HTERT RPE-1 (cell line): ENCODE data around the gene JAK3.

Experiments
- in situ Hi-C: fragments of 300-500 bp; cut with MboI; formaldehyde crosslinking; loops from 4 replicates; pipeline ENCODE4 v1.14.3; 2020; ENCODE audit warnings: low sequenced_read_pairs

Gene JAK3

DNA sequence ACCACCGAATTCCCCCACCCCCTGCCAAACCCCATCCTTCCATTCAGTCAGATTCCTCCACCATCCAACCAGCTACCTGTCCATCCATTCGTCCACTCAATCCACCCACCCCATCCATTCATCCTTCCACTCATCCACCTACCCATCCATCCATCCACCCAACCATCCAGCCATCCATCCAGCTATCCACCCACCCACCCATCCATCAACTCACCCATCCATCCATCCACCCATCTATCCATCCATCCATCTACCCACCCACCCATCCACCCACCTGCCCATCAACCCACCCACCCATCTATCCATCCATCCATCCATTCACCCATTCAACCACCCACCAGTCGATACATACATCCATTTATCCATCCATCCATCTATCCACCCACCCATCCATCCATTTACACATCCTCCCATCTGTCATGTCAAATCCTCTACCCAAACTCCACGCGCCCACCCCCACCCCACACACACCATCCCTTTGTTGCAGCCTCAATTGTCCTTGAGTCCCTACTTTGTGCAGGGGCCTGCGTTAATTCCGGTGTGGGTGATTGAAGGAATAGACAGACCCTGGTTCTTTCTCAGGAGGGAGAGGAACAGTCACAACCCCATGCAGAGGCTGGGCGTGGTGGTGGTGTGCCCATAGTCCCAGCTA, 18.7 kb upstream of the JAK3 start:
- in situ Hi-C loops: no loop called here

DNA sequence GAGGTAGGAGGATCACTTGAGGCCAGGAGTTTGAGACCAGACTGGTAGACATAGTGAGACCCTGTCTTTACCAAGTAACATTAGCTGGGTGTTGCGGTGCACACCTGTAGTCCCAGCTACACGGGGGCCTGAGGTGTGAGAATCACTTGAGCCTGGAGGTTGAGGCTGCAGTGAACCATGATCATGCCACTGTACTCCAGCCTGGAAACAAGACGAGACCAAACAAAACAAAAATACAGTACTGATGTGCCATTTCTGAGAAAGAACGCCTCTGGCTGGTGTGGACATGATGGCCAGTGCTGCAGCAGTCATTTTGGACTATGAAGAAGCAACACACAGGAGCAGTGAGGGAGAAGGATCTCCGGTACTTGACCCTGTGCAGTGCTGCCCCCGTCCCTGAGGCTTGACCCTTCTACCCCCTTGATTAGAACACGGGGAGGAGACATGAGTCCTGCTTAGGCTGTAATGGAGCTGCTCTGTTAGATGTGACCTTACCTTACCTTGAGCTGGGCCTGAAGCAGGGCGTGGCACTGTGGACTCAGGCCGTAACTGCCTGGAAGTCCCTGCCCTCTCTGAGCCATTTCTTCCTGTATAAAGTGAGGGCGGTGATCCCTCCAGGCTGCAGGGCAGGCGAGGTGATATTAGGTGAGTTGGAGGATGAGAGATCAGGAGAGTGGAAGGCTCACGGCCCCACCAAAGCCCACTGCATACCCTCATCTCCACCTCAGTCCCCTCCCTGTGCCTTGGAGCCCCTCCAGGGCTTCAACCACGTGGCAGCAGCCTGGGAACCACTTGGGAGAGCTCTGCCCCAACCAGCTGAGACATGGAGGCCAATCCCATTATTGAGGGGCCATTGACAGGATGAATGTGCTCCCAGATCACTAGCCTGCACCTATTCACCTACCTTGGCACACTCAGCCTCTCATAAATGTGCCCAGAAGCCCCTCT, 17.9 kb upstream of the JAK3 start:
- in situ Hi-C loops: no loop called here

DNA sequence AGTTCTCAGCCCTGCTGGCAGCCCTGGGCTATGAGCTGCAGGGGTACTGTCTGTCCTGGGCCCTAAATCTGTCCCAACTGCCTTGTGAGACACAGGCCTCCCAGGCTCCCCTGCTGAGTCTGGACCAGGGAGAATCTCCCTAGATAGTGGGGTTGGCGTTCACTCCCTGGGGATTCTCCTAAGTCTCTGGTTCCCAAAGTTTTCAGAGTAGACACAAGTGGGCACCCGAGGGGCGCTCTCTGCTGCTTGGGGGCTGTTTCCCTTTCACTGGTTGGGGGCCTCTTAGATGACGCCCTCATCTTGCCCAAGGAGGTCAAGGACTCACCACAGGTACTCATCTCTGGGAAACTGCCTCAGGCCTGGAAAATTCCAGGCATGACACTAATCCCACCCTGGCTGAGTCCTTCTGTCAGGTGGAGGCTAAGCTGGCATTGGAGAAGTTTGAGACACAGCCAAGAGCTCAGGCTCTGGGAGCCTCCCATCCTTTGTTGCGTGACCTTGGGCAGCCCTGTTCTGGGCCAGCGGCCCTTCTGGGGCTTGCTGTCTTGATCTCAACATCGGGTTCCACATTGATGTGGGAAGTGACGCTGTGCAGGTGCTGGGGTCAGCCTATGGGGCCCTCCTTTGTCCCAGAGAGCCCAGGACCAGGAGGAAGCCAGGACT, 15.9 kb upstream of the JAK3 start:
- in situ Hi-C loops: no loop called here

DNA sequence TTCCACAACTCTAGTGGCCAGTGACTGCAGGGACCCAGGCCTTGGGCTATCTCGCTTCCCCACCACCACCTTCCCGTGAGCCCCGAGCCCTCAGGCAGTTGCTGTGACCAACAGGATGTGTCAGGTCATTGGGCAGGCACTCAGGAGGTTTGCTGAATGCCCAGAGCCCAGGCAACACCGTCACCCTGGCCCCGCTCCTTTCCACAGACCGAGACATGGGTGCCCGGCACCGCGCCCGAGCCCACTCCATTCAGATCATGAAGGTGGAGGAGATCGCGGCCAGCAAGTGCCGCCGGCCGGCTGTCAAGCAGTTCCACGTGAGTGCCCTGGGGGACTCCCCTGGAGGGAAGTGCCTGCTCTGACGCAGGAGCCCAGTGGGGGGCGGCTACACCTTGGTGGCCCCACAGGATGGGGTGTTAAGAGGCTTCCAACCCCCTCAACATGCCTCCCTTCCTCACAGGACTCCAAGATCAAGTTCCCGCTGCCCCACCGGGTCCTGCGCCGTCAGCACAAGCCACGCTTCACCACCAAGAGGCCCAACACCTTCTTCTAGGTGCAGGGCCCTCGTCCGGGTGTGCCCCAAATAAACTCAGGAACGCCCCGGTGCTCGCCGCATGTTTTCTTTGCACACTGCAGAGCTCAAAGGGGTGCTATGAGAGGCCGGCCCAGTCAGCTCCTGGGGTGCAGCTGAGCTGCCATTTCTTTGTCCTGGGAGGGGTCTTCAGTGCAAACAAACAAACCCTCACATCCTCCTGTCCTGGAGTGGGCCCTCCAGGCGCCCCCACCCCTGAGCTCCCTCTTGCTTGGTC, 15.1 kb upstream of the JAK3 start:
- in situ Hi-C loops: no loop called here

DNA sequence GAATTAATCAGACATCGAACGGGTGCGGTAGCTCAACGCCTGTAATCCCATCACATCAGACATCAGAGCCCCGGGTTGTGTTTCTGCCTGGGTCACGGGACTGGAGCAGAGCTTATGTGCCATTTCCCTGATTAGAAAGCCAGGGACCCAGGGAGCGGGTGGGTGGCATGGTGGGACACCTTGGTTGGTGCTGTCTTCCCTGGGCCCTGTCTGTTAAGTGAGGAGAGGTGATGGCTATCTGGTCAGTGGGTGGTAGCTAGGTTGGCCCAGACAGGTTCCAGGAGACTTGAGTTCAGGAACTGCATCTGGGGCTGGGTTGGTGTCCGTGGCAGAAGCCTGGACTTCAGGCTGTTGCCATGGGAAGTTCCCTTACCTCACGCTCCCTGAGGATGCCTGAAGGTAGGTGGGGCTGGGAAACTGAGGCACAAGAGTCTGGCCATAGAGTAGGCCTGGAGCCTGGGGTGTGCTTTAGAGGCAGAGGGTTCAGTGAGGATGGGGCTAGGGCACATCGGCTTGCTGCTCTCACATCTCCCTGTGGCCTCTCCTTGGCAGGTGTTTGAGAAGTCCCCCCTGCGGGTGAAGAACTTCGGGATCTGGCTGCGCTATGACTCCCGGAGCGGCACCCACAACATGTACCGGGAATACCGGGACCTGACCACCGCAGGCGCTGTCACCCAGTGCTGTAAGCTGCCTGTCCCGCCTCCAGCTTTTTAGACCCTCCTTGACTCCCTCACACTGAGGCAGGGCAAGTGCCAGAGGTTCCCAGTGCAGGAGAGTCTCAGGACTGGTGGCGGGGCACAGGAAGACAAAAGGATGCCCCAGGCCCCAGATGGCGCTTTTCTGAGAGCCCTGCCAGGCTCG, 14.0 kb upstream of the JAK3 start:
- in situ Hi-C loops: no loop called here

DNA sequence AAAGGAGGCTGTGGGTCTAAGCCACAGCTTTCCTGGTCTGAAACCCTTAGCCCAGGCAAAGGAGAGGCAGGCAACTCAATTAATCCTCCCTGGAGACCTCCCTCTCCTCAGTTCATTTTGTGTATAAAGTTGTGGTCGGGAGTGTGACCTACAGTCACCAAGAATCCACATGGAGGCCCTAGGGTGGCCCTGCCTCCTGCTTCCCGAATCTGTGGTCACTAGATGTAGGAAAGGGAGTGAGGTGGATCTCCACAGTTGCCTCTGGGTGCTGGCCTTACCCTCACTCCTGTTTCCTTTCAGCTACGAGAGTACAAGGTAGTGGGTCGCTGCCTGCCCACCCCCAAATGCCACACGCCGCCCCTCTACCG, 13.2 kb upstream of the JAK3 start:
- in situ Hi-C loops: no loop called here

DNA sequence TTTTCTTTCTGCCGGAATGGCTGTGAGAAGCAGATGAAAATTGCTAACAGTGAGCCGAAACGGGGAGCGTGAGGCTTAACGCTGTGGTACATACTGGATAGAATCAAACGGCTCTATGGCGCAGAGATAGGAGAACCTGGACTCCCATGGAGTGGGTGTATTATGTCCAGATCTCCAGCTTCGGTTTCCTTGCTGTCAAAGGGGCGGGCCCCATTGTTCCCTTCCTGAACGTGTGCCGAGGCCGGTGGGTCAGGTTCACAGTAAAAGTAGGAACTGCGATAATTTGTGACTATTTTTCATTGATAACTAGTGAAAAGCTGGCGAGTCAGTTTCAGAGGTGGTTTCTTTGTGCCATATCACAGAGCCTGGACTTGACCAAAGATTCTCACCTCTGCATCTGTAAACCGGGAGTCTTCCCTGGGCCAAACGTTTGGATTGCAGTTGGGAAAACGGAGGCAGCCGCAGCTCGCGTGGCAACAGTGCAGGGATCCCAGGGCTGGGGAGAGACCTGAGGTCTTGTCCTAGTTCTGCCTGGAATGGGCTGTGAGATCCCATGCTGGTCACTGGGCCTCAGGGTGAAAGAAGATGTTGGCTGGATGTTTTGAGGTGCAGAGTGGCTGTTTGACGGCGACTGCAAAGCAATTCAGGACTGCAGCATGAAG, 12.7 kb upstream of the JAK3 start:
- in situ Hi-C loops: no loop called here

DNA sequence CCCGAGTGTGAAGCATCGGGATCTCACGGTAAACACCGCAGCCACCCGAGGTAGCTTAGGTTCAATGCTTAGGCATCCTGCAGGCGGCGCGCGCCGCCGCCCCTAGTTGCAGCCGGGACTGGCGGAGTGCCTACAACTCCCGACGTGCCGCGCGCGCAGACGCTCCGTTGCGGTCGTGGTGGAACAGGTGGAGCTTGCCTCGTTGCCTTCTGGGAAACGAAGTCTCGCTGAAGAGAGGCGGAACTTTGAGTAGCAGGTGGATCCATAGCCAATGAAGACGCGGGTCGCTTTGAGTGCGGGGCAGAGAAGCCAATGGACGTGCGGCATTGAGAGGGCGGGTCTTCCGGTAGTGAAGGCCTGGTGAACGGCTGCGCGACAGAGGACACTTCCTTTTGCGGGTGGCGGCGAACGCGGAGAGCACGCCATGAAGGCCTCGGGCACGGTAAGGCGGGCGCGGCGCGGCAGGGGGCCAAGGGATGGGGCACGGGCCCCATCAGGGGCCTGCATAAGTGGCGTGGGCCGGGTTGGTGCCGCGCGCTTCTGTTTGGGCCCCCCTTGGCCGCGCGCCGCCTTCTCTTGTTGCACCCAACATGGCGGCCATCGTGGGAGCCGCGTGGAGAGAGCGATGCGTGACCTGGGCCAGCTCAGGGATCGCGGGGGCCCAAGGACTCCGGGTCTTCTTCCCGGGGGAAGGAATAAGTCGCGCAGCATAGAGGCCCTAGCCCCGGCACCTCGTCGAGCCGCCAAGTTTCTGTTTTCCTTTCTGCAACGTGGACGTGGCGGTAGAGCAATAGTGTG, 11.9 kb upstream of the JAK3 start, which contains the start of gene RPL18A:
RPL18A (plus strand) TSS at position 378 of the 798 bp plus-strand sequence; CDS start at position 425, 47 bp downstream.
- in situ Hi-C loops: no loop called here

DNA sequence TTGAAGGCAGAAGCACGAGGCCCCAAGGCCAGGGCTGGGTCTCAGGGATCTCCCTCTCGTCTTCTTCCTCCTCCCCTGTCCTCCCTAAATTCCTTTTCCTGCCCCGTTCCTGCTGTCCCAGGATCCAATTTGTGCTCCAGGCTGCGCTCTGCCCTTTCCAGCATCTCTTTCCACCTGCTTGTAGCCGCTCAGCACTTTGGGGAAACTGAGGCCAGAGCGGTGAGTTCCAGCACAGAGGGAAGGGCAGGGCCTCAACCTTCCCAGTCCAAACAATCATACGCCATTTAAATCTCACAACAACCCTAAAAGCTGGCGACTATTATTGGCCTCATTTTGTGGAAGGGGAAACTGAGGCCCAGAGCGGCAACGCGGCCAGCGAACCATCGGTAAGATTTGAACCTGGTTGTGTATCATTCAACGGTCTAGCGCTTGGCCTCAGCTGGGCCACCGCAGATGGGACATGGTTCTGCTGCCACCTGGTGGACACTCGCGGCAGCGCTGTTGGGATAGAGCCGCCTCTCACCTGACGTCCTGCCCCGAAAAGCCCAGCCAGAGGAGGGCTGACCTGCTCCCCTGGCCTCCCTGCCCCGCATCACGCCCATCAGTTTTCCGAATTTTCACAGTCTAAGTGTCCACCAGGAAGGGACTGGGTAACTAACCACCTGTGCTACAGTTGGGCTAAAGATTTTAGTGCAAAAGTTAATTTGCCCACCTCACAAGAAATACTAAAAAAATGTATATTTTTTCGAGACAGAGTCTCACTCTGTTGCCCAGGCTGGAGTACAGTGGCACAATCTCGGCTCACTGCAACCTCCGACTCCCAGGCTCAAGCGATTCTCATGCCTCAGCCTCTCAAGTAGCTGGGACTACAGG, 7.7 kb upstream of the JAK3 start:
- in situ Hi-C loops: no loop called here

DNA sequence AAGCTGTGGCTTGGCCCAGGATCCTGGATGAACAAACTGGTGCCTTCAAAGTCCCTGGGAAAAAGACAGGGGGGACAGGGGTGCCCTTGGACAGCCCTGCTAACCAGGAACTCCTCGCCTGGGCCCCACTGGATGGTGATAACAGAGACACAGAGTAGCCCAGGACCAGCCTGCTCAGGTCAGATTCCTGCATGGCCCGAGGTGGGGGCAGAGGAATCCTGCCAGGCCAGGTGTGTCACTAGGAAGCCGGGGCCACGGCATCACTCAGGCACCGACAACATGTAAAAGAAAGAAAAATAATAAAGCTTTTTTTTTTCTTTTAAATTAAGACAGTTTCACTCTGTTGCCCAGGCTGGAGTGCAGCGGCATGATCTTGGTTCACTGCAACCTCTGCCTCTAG, 6.3 kb upstream of the JAK3 start:
- in situ Hi-C loops: no loop called here

DNA sequence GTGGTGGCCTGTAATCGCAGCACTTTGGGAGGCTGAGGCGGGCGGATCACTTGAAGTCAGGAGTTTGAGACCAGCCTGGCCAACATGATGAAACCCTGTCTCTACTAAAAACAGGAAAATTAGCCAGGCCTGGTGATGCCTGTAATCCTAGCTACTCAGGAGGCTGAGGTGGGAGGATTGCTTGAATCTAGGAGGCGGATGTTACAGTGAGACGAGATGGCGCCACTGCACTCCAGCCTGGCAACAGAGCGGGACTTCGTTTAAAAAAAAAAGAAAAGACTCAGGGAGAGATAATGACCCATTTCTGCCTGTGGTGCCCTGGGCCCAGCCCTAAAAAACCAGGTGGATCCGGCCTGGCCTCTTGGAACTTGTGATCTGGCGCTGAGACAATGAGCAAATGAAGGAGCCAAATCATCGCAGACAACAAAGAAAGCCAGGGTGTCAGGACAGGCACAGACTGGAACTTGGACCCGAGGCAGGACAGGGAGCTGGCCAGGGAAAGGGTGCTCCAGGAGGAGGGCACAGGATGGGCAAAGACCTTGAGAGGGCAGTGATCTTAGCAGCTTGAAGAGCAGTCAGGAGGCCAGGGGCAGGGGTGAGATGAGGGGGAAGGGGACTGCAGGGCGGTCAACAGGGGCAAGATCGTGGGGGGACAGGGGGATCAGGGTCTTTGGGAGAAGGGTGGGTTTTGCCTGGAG, 962 bp upstream of the JAK3 start:
- in situ Hi-C loops: no loop called here

DNA sequence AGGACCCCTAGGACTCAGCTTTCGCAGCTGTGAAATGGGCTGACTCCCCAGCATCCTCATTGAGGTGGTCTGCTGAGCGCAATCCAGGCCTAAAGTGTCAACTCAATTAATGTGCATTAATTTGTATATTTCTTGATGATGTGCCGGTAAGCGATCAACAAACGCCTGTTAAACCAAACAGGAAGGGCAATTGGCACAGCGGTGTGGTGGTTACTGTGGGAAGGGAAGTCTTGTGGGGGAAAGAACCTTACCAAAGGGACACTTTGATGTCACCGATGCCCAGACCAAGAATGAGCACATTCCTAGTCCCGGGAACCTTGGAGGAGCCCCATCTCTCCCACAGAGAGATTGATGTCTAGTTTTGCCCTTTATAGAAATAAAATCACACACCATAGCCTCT, 1.6 kb downstream of the JAK3 start:
- in situ Hi-C loops: no loop called here

DNA sequence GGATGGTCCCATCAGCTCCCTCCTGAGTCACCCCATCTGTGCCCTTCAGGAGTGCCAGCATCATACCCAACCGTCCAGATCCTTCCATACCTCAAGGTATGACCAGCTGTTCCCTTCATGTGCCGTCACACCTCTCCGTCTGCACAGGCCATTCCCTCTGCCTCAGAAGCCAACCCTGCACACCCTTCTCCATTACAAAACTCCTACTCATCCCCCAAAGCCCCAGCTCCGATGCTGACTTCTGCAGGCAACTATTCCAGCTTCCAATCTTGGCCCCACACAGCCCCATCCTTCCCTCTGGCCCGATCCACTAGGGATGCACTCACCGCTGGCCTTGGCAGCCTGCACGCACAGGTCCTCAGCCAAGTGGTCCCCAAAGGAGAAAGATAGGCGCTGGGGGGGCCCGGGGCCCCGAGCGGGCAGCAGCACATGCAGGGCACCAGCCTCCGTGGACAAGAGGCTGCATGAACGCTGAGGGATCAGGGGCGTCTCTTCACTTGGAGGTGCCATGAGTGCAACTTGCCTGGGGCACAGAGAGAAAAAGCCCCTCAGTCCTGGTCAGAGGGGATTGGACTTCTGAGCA, 3.8 kb downstream of the JAK3 start:
- in situ Hi-C loops: no loop called here

DNA sequence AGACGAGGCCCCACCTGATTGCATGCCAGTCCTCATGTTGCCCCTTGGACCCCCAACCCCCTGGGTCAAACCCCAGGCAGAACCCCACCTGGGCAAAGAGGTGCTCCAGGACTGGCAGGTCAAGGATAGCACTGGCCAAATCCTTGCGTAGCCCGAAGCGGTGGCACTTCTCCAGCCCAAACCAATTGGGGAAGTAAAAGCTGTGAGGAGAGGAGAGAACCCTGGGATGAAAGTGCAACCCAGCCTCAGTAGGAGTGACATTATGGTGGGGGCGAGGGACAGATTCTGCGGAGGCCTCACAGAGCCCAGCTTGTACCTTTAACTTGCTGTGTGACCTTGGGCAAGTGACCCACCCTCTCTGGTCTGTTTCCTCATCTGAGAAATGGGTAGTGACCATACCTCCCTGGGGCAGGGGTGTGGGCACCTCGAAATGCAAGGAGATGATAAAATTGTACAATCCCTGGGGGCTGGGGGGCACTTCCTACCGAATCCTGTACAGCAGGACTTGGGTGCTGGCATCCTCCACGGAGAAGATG, 4.4 kb downstream of the JAK3 start:
- in situ Hi-C loops: no loop called here

DNA sequence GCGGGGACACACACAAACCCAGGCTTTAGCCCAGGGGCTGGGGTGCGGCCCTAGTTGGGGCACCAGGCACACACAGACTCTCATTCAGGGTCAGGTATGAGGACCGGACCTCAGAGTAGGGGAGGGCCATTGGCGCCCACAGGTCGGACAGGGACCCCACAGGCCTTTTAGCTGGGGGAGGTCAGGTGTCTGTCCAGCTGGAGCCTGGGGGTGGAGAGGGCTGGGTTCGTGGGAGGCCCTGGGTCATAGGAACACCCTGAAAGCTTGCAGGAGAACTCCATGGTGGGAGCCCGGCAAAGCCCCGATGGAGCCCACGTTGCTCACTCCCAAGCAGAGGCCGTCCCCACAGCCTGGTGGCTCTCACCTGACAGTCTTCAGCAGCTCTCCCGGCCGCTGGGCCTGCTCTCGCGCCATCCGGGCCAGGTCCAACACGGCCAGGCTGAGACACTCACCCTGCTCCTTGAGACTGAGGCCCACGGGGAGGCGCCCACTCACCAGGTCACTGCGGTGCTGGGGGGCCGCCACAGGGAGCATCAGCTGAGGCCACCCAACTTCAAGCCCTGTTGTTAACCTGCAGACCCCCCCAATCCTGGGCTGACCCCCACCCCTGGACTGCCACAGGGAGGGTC, 5.0 kb downstream of the JAK3 start:
- in situ Hi-C loops: no loop called here
